Loucy (cell line): ENCODE measurements around the gene VSIG8.

Source experiments
- CTCF ChIP-seq: fragments of 200-600 bp; sonication (generic); conservative IDR thresholded peaks from 2 replicates; pipeline ENCODE4 v1.5.1; 2014; ENCODE audit warnings: mild to moderate bottlenecking, antibody characterized with exemption, low read length
- EZH2phosphoT487 ChIP-seq: fragments of 200-600 bp; IDR thresholded peaks from 2 replicates; pipeline ENCODE4 v1.6.1; 2018; ENCODE audit warnings: antibody characterized with exemption, mild to moderate bottlenecking, moderate library complexity, borderline replicate concordance

- no peak for TF ChIP-seq CTCF
- TF ChIP-seq EZH2phosphoT487: no peak
Measured at GRCh38 chr1:159881622-159882526, 19.4 kb upstream of the VSIG8 start.
